Left renal pelvis (tissue), 4 donors: ENCODE data around the gene CPT1B. TPM values are rescaled to one million over a fixed set of nuclear protein-coding genes. Genes with fewer than 3 reads are reported as not detected.
"Not testable (repeated sequence)": the region's sequence is repeated elsewhere in the genome, so short reads cannot be mapped to it uniquely, and the experiment has no call there.

Experiments used
- DNase-seq, 4 donors: peaks; one replicate each; pipeline ENCODE4 v3.0.0-alpha.2; 2013; ENCODE audit warnings: low read depth in 4 of 4, low spot score in 3 of 4
- polyA plus RNA-seq, 4 donors: library from polyadenylated mRNA; unstranded; fragments of 120-200 nt; gene quantifications; one replicate each; pipeline ENCODE4 v1.2.1, GENCODE V29; 2013; ENCODE audit not compliant: insufficient read length in 4 of 4

The CPT1B gene
- polyA plus RNA-seq, 4 donors, result 7.5 to 17.4 (median 10.2) TPM

DNA sequence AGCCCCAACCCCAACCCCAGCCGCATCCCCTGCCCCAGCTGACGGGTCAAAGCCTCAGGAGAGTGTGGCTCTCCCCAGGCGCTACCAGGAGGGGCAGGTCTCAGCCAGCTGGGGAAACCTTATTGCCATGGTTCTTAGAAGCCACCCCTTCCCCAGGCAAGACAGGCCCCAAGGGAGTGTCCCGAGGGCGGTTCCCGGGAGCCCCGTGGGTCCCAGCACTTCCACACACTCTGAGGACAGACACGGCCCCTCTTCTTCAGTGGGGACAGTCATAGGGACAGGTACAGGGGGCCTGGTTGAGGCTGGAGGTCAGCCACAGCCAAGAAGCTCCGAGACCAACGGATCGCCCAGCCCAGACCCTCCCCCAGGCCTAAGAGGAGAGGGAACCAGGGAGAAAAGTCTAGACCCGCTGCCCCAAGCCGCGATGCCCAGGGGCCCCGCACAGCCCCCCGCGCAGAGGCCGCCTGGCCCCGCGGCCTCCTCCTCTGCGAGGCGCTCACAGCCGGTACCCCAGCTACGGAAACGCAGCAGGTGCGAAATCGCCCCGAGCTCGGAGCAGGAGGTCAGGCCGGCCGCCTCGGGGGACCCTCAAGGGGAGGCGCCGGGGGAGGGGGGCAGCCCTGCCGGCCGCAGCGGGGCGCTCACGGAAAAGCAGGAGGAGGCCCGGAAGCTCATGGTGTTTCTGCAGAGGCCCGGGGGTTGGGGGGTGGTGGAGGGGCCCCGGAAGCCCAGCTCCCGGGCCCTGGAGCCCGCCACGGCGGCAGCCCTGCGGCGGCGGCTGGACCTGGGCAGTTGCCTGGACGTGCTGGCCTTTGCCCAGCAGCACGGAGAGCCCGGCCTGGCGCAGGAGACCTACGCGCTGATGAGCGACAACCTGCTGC, 29.9 kb downstream of the CPT1B start:
- no peak for DNase-seq

DNA sequence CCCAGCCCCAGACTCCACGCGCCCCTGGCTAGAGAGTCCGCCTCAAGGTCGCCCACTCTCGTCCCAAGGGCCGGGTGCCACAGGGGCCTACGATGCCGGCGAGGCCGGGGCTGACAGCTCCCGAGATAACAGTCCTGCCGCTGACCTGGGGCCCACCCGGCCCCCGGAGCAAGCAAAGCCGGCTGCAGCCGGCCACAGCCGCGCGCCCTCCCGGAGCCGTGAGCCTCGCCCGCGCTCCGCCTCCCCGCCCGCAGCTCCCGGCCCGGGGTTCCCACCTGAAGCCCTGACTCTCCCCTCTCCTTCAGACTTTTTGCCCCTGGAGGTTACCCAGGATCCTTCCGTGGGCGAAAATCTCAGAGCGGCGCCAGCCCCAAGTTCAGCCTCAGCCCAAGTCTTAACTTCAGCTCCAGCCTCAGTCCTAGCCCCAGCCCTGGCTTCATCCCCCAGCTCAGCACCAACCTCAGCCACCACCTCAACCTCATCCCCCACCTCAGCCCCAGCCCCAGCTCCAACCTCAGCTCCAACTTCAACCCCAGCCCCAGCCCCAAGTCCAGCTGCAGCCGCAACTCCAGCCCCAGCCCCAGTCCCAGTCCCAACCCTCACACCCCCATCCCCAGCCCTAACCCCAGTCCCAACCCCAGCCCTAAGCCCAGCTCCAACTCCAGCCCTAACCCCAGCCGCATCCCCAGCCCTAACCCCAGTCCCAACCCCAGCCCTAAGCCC, 30.8 kb downstream of the CPT1B start:
- DNase-seq, result no peak

DNA sequence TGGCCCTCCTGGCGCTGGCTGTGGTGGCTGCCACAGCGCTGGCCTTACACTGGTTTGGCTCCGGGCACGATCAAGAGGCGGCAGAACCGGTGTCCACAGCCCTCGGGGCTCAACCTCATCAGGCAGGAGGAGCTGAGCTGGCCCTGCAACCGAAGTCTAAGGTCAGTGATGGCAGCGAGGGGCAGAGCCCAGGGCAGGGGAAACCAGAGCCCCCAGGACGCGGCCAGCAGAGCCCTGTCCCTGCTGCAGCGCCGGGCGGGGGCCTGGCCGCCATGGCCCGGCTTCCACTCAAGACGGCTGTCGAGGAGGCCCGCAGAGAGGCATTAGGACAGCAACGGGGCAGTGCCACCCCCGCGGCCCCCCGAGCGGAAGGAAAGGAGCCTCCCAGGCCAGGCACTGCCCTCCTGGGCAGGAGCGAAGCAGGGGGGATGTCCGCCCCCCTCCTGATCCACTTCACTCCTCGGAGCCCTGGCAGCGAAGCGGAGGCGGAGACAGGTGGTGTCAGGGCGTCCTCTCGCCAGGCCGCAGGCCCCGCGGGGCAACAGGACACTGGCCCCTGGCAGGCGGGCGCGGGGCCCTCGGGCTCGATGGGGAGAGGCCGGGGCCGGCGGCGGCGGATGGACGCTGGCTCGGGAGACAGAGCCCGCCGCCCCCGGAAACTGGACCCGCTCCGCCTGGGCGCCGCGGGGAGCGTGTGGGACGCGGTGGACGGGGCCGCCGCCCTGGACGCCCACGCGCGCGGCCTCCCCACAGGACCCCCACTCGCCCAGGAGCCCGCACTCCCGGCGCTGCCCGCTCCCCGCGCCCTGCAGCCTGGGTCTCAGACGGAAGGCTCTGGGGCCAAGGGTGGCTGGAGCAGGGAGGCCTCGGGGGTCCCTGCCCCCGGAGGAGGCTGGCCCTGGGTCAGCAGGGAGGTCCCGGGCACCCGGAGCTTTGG, 31.6 kb downstream of the CPT1B start:
- DNase-seq, result no peak

DNA sequence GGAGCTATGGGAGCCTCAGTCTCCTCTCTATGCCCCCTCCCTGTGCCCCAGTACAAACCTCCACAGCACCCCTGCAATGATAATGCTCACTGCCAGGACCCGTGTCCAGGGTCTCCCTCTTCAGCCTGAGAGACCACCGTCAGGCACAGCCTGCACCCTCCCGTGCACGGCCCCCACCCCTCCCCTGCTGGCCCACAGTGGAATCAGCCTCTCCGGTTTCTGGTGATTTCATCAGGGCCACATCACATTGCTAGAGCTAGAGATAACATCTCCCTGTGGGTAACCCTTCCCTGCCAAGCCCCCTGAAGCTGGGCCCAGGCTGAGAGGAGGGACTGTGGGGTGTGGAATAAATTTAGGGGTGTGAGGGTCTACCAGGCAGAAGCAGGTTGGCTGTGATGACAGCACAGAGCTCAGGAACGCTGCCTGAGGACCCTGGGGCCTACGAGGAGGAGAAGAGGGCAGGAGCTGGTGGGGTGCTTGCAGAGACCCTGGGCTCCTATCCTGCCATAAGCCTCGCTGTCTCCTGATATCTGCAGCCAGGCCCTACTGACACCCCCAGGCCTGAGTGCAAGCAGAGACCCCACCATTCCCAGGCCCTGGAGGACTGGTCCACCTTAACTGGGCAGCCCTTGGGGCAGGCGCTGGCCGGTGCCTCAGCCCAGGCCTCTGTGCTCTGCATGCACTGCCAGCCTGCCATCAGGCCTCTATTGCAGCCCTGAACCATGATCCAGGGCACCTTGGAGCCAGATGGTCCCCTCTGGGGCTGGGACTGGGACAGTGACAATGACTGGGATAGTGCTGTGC, 32.5 kb downstream of the CPT1B start, which contains the start of gene KLHDC7B:
TSS of gene KLHDC7B (plus strand) at position 378 of the 804 bp plus-strand sequence. CDS start at position 723, 345 bp downstream.
- DNase-seq, result no peak

DNA sequence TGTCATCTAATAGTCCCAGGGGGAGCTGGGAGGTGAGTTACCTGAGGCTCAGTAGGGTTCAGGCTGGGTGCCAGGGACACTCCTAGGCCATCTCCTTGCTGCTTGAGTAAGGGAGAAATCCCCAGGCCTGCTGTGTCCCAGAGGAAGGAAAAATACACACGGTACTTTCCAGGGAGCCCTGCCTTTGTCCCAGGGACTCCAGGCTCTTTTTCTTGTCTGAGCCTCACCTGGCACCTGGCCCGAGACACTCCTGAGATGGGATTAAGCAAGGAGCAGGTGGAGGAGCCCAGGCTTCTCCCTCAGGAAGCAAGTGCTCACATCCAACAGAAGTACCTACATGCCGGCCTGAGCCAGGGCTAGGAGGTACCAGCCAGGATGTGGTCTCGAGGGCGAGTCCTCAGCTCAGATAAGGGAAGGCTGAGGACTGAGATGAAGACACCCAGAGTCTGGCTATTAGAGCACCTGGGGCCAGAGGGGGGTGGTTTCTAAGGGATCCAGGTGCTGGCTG, 33.4 kb downstream of the CPT1B start:
- no peak for DNase-seq

DNA sequence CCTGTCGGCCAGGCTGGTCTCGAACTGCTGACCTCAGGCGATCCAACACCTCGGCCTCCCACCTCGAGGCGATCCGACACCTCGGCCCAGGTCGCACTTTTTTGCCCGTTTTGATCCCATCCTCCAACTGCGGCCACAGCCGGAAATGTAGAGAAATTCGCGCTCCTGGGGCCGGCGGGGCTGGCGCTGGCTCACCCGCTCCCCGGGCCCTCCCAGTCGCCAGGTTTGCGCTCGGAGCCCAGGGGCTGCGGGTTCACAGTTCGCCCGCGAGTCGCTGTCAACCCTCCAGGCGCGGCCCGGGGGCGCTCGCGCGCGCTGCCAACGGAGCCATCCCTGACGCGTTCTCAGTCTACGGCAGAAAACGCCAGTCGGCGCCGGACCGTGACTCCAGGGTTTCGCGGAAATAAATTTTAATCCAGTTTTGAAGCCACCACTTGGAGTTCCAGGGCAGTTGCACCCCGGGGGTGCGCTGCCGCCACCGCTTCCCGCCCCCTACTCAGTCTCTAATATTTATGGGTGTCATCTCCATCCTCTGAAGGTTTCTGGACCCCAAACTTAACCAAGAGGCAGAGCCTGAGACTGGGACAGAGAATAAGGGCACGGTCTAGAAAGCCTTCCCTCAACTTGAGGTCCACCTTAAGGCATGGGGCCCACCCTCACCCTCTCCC, 34.0 kb downstream of the CPT1B start:
- no peak for DNase-seq

DNA sequence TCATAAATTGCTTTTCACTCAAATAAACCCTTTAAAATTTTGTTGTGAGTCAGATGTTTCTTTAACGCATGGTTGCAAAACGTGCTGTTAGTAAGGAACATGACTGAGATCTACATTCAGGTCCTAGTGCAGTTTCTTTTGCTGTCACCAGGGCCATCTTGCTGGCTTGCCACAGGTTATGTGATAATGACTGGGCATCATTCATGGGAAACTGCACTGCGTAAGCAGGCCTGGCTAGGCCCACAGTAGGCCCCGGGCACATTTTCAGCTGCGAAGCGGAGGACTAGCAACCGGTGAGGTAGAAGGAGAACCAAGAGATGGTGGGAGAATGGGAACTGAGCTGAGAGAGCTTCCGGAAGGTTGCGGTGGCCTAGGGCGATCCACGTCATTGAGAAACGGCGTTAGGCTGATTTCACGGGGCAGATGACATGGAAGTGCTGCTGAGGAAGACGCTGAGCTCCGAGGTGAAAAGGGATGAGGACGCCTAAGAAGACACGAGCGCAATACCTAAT, 35.8 kb downstream of the CPT1B start:
- no peak for DNase-seq

DNA sequence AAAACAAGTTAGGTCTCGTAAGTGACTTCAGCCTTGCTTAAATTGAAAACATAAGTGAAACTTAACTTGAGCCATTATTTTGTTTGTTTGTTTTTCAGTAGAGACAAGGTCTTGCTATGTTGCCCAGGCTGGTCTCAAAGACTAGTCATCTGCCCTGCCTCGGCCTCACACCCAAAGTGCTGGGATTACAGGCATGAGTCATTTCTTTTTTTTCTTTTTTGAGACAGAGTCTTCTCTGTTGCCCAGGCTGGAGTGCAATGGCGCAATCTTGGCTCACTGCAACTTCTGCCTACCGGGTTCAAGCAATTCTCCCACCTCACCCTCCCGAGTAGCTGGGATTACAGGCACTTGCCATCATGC, 36.6 kb downstream of the CPT1B start:
- DNase-seq, result not testable (repeated sequence)

DNA sequence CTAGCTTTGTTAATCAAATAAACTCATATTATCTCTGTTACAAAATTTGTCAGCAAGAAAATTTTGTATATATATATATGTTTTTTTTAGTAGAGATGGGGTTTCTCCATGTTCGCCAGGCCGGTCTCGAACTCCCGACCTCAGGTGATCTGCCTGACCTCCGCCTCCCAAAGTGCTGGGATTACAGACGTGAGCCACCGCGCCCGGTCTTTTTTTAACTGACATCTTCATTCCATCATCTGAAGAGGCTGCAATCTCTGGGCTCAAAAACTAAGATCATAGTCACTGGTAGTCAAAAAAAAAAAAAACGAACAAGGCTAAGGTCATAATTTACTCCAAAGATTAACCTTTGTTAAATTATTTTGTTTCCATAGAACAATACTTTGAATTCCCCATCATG, 37.8 kb downstream of the CPT1B start:
- DNase-seq, result no peak

DNA sequence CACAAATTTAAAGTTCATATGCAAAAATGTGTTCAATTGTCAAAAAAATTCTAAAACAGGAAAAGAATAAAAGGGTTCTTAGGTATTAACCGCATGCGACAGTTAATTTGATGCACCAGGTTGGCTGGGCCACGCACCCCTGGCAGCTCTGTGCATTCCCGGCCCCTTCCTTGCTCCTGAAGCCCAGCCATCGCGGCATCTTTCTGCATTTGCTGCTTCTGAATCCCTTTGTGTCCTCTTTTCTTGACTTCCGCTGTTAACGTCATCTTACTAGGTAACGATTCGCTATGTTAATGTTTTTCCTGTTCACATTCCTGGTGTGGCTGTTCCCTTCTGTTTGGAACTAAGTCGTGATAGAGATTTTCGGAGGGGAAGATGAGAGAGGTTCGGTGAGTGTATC, 40.5 kb downstream of the CPT1B start:
- no peak for DNase-seq

DNA sequence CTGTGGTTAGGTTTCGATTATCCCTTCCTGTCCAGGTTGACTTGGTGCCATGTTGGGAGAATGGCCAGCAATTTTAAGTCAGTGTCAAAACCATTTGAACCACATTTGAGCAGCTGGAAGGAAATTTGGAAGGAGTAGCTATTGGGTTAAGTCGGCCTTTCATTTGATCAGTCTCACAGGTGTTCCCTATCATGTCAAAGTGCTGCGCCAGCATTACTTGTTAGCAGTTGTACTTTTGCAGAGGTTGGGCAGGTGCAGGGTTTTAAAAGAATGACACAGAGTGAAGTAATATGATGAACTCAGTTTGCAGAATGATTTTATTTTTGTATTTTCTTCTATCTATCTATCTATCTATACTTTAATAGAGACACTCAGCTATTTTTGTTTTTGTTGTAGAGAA, 42.0 kb downstream of the CPT1B start:
- no peak for DNase-seq

DNA sequence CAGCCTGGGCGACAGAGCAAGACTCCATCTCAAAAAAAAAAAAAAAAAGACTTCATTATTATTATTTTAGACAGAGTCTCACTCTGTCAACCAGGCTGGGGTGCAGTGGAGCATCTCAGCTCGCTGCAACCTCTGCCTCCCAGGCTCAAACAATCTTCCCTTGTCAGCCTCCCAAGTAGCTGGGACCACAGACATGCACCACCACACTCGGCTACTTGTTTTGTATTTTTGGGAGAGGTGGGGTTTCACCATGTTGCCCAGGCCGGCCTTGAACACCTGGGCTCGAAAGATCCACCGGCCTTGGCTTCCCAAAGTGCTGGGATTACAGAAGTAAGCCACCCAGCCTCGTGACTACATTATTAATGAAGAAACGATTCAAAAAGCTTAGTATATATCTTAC, 43.1 kb downstream of the CPT1B start:
- DNase-seq, result no peak

DNA sequence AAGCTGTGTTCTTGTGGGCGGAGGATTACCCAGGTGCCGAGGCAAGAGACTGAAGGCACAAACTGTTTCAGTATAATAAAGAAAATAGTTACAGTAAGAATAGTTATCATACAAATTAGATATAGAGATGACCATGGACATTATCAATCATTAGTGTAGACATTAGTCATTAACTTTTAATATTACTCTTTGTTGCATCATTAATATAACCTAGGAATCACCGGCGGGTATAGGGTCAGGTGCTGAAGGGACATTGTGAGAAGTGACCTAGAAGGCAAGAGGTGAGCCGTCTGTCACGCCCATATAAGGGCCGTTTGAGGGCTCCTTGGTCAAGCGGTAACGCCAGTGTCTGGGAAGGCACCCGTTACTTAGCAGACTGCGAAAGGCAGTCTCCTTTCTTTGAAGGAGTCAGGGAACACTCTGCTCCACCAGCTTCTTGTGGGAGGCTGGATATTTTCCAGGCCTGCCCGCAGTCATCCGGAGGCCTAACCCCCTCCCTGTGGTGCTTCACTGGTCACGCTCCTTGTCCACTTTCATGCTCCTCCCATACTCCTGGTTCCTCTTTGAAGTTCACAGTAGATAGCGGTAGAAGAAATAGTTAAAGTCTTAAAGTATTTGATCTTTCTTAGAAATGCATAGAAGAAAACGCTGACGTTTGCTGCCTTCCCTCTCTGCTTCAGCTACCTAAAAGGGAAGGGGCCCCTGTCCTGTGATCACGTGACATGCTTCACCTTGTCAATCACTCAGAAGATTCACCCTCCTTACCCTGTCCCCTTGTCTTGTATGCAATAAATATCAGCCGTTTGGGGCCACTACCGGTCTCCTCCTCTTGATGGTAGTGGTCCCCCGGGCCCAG, 44.1 kb downstream of the CPT1B start:
- not testable (repeated sequence) for DNase-seq

DNA sequence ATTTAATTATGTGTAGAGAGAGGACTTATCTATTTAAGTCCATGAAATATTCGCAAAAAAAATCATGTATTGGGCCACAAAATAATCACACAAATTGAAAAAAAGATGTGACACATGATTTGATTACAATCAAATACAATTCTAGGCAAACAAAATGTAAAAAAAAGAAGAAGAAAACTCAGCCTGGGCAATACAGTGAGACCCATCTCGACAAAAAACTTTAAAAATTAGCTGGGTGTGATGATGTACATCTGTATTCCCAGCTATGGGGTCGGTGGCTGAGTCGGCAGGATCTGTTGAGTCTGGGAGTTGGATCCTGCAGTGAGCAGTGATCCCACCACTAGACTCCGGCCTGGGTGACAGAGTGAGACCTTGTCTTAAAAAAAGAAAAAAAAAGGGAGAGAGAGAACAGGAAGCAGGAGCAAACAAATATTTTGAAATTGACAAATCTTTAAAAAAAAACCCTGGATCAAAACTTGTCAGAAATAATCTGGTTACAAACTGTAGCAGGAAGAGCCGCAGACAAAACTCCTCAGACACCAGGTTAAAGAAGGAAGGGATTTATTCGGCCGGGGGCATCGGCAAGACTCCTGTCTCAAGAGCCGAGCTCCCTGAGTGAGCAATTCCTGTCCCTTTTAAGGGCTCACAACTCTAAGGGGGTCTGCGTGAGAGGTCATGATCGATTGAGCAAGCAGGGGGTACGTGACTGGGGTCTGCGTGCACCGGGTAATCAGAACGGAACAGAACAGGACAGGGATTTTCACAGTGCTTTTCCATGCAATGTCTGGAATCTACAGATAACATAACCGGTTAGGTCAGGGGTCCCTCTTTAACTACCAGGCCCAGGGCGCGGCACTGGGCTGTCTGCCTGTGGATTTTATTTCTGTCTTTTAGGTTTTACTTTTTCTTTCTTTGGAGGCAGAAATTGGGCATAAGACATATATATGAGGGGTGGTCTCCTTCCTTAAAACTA, 45.1 kb downstream of the CPT1B start:
- DNase-seq, result no peak

DNA sequence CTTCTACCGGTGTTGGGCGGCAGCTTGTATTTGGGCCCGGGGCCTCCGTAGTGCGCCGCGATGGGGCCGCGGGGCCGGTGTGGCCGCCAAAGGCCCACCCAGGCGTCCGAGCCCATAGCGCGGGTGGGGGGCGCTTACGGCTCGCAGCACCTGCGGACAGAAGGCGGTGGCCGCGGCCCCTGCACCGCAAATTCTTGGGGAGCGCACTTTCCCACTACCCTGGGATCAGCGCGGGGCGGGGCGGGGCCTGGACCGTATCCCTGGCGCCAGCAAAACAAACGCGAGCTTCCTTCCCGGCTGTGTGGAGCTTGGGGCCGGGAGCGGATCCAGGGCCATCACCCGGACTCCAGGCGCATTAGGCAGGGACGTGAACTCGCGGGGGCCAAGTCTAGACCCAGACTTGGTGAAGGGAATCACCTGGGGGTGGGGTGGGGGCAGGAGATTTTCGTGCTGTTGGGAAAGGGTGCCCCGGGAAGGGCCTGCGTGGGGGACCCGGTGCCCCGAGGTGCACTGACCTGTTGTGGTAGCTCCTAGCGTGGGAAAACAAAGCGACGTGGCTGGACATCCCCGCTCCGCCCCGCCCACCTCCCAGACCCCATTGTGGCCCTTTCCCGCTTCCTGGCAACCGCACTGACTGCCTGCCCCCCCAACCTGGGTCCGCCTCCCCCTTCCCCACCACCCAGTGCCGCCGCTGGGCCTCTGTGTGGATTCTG, 46.1 kb downstream of the CPT1B start:
- no peak for DNase-seq

DNA sequence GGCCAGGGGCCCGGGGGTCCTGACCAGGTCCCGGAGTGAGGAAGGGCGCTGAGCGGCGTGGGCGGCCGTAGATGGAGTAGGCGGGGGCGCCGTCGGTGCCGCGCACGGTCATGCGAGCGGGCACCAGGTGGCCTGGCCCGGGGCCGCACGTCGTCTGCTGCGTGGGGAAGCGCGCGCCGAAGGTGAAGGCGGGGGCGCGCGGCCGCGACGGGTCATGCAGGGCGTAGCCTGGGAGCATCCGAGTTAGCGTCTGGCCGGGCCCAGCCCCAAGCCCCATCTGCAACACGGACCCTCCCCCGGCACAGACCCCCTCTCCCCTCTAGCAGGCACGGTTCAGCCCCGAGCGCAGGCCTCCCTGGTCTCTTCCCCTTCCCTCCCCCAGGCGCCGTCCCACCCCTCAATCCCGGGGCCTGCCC, 46.7 kb downstream of the CPT1B start:
- DNase-seq, result no peak
